NCI-H2107 (cell line): Measurements from ENCODE around the gene TMEM59L.

Experiments
- DNase-seq: peaks from one replicate; lab custom pipeline; 2025; lab: John Stamatoyannopoulos, UW

TMEM59L gene

GRCh38 chr19:18608805-18609716 is 3.6 kb upstream of the TMEM59L start:
- DNase-seq = no peak

- DNase-seq = no peak
Measured at GRCh38 chr19:18609717-18610051, 3.0 kb upstream of the TMEM59L start.

DNA sequence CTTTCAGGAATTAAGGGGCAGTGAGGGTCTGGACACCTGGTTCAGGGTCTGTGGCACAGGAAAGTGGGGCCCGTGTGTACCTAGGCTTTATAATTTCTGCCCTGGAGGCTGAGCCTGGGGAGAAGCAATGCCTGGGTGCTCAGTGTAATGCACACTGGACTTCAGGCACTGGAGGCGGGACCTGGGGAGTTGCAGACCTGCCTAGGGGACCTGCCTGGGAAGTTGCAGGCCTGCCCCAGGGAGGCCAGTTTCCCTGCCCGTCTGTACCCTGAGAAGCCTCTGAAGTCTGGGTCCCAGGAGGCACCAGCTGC is 2.5 kb upstream of the TMEM59L start:
- DNase-seq = no peak

- no peak for DNase-seq
Measured at GRCh38 chr19:18610556-18611326, 1.9 kb upstream of the TMEM59L start.

DNA sequence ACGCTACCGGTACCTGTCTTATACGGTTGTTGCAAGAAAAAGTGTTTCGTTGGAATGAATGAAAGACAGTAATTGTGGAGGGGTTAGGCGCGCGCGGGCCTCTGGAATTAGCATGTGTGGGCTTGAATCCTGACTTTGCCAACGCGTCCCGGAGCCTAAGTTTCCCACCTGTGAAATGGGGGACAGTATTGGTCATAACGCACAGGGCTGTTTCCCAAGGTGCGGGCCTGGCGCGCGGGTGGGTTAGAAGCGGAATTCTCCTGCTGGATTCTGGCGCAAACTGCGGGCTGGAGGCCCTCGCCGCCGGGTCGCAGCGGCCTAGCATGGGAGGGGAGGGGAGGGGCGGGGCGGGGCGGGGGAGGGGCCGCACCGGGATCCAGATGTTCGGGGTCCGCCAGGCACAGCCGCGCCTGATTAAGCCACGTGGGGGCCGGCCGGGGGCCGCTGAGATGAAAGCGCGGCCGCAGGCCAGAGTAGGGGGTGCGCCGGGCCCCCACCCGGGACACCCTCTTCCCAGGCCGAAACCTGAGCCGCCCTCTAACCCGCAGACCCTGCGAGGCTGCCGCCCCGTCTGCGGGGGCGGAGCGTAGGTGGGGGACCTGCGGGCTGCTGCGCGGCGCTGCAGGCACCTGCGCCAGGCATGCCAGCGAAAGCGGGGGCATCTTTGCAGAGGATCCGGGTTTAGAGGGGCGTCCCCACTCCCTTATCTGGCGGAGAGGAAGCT is 1.2 kb upstream of the TMEM59L start:
- DNase-seq = no peak

- DNase-seq = no peak
Measured at GRCh38 chr19:18612051-18612771, 459 bp upstream of the TMEM59L start.

DNA sequence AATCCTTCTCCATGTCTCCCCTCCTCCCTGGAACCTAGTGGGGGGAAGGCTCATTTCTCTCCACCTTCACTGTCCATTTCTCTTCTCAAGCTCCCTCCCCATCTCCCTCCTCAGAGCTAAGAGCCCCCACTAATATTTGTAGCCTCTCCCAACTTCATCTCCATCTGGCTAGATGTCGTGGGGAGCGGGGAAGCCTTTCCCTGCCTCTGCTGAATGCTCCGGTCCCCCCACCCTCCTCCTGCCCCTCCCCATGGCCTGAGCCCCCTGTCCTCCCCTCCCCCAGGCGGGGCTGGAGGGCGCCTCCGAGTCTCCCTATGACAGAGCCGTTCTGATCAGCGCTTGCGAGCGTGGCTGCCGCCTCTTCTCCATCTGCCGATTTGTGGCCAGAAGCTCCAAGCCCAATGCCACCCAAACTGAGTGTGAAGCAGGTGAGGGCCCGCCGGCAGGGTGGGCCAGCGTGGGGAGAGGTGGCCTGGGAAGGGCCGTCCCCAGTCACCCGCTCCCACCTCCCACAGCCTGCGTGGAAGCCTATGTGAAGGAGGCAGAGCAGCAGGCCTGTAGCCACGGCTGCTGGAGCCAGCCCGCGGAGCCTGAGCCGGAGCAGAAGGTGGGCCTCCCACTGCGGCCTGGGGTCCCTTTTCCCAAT is 1.0 kb downstream of the TMEM59L start:
- DNase-seq = no peak

- DNase-seq = no peak
Measured at GRCh38 chr19:18616023-18616422, 3.4 kb downstream of the TMEM59L start.

DNA sequence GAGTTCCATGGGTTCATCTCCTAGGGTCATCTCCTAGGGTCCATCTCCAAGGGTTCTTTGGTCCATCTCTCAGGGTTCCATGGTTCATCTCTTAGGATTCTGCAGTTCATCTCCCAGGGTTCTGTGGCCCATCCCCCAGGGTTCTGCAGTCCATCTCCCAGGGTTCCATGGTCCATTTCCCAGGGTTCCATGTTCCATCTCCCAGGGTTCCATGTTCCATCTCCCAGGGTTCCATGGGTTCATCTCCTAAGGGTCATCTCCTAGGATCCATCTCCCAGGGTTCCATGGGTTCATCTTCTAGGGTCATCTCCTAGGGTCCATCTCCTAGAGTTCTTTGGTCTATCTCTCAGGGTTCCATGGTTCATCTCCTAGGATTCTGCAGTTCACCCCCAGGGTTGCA is 4.9 kb downstream of the TMEM59L start:
- no peak for DNase-seq

DNA sequence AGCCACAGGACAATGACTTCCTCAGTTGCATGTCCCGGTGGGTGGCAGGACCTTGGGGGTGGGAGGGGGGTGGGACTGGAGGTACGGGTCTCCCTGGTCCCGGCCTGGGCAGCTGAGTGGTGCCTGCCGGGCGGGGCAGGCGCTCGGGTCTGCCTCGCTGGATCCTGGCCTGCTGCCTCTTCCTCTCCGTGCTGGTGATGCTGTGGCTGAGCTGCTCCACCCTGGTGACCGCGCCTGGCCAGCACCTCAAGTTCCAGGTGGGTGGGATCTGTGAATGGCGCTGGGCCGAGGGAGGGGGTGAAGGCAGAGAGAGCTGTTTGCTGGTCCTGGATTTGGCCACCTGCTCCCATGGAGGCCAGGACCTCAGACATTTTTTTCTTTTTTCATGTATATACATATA is 5.6 kb downstream of the TMEM59L start:
- DNase-seq = no peak

GRCh38 chr19:18620311-18620710 is 7.6 kb downstream of the TMEM59L start:
- DNase-seq = no peak

DNA sequence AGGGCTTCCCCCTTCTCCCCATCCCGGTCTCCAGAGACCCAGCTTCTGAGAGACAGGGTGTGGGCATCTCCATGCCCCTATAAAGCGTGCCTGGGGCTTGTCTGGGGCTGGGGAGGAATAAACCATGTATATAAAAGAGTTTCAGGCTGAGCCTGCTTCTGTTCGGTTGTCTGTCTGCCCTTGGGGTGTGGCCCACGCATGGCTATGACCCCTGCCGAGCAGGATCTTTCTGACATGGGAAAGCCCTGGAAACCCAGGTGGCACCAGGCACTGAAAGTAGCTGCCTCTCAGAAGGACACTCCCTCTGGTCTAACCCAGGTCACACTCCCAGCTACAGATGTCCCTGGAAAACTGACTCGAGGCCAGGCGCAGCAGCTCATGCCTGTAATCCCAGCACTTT is 8.2 kb downstream of the TMEM59L start:
- DNase-seq = no peak

GRCh38 chr19:18626906-18627305 is 14.2 kb downstream of the TMEM59L start:
- DNase-seq = no peak

GRCh38 chr19:18629166-18630088 is 16.8 kb downstream of the TMEM59L start:
- no peak for DNase-seq

DNA sequence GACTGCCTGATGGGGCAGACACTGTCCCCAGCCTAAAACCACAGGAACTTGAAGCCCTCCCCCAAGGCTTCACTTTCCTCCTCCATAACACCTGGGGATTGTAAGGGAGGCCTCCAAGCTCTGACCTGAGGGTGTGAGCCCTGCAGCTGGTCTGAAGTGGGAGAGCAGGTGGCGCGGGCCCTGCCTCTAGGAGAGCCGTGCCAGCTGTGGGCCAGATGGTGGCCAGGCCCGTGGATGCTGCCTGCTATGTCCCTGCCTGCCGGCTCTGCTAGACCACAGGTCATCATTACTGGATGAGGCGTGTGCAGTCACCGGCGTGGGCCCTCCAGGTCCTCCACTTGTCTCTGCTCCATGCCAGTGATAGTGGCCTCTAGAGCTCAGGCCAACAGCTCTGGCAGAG is 20.7 kb downstream of the TMEM59L start:
- DNase-seq = no peak

GRCh38 chr19:18634612-18635297 is 22.1 kb downstream of the TMEM59L start:
- no peak for DNase-seq

DNA sequence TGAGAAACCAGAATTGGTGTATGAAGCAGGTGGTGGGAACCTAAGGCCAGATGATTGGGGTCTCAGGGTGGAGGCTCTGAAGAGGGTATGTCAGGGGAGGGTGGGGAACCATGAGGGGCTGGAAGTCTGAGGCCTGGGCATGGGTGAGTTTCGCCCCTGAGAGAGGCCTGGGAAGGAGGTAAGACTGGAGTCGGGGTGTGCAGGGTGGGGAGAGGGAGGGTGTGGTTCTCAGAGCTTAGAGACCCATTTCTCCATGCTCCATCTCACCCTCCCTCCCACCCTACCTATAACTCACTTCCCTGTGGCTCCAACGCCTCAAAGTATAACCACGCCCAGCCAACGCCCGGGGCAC is 23.1 kb downstream of the TMEM59L start:
- DNase-seq = no peak

DNA sequence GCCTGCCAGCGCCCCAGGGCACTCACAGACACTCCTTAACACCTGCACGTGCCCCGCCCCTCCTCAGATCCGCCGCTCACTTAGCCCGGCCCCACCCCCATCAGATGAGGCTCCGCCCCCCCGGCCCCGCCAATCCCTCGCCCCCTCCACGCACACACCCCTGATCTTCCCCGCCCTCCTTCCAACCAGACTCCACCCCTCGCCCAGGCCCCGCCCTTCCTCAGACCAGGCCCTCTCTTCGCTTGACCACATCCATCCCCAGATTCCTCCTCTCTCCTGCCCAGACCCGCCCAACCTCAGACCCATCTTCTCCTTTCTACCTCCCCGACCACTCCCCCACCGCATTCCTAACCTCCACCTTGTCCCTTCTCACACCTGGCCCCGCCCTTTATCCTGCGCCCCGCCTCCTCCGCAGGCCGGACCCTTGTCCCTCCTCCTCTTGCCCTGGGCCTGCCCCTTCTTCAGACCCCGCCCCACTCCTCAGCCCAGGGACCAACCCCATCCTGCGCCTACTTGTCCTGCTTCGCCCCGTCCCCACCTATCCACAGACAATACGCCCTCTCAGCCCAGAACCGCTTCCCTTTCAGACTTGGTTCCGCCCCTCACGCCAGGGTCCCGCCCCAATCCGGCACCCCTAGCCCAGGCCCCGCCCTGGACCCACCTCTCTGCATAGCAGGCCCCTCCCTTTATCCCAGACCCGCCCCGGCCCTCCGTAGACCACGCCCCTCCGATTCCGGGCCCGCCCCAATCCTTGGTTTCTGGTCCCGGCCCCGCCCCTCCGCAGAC is 23.7 kb downstream of the TMEM59L start:
- peak; percentile 98 for DNase-seq

DNA sequence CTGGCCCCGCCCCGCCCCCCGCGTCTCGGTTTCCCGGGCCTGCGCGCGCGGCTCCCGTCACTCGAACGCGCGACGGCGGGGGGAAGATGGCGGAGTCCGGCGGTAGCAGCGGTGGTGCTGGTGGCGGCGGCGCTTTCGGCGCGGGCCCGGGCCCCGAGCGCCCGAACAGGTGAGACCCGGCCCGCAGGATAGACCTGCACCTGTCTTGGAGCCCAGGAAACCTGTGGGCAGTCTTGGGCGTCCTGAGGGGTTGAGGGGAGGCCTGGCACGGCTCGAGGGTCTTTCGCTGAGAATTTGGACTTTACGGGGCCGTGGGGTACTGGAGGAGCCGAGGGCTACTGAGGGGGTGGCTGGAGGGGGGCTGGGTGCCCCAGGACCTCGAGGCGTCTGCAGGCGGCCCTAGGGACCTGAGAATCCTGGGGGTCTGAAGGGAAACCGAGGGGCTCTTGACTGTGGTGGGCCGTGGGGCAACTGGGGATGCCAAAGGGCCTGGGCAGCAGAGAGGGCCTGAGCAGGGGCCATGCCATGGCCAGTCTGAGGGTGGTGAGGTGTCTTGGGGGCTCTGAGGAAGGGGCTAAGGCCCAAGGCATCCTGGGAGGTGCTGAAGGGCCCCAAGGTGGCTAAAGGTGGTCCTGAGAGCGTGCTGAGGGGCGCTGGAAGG is 24.4 kb downstream of the TMEM59L start, which contains the start of gene KLHL26:
TSS of gene KLHL26 (plus strand) at position 60 of the 661 bp plus-strand sequence. CDS start at position 87, 27 bp downstream.
- DNase-seq = no peak
